GM19324 (cell line): ENCODE results near the gene ZNF276.
"Not testable (repeated sequence)": the region's sequence is repeated elsewhere in the genome, so short reads cannot be mapped to it uniquely, and the experiment has no call there.

Experiments used
- ATAC-seq: cut with Tn5 transposase; IDR thresholded peaks from one replicate; pipeline ENCODE4 v1.9.1; 2021; ENCODE audit warnings: mild to moderate bottlenecking, moderate library complexity; ENCODE audit not compliant: unreplicated experiment, low FRiP score

The ZNF276 gene

DNA sequence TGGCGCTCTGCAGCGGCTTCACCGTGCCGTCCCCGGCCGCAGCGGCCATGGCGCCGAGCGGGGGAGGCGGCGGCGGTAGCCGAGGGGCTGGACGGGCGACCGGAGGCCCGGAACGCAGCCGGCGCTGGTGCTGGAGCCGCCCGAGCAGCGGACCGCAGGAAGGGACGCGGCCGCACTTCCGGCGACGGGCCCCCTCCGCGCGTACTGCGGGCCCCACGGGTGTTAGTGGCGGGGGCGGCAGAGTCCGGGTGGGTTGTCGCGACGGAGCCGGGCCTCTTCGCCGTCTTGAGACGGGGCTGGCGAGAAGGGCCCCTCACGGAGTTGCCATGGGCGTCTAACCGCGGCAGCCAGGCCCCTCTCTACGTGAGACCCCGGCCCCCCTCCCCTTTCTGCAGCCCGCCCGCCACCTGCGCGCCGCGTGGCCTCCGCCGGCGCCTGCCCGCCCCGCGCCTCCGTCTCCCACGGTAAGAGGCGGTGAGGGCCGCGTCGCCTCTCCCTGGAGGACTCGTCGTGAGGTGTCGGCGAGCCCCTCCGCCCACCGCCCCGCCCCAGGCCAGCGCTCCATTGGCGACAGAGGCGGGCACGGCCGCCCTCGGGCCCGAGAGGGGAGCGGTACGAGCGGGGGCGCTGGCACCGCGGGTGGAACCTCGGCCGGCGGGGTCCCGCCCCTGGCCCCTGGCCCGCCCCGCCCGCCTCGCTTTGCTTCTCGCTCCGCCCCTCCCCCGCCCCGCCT lies at the start of gene ZNF276, which contains the start of gene VPS9D1:
TSS of gene ZNF276 (plus strand) at position 725 of the 733 bp plus-strand sequence. CDS start 104 bp downstream, outside the sequence.
TSS of gene VPS9D1 (minus strand) at position 86 of the 733 bp plus-strand sequence. CDS start at position 49, 37 bp downstream.
- ATAC-seq: peak; percentile 54

GRCh38 chr16:89671565-89671964 lies 49.8 kb upstream of the ZNF276 start:
- not testable (repeated sequence) for ATAC-seq

DNA sequence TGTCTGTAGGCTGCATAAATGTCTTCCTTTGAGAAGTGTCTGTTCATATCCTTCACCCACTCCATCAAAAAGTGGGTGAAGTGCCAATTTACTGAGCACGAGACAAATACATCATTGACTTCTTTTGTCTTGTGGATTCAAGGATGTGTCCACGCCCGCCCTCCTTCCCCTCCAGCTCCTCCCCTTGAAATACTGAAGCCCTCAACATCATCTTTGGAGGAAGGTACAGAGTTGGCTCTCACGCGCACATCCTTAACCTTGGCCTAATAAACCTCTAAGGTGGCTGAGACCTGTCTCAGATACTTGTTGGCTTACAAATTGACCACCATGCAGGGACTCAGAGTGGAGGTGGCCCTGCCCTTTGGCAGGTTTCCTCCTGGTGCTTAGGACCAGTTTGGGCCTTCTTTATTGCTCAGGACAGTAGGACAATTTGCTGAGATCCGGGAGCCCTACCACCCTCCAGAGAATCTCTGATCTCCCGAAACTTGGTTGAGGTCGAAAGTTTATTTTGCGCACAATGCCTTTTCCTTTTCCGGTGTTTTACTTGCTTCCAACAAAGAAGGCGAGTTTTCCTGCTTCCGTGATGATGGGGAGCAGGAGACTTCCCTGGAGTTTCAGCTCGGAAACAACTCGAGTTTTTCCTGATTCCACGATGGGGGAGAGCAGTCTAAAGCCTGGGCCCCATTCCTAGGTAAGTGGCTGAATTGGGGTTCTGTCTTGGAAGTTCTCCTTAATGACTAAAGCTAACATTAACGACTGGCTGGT lies 49.0 kb upstream of the ZNF276 start:
- no peak for ATAC-seq

- ATAC-seq: no peak
Measured at GRCh38 chr16:89678258-89678657, 43.1 kb upstream of the ZNF276 start.

GRCh38 chr16:89685916-89686315 lies 35.4 kb upstream of the ZNF276 start:
- no peak for ATAC-seq

DNA sequence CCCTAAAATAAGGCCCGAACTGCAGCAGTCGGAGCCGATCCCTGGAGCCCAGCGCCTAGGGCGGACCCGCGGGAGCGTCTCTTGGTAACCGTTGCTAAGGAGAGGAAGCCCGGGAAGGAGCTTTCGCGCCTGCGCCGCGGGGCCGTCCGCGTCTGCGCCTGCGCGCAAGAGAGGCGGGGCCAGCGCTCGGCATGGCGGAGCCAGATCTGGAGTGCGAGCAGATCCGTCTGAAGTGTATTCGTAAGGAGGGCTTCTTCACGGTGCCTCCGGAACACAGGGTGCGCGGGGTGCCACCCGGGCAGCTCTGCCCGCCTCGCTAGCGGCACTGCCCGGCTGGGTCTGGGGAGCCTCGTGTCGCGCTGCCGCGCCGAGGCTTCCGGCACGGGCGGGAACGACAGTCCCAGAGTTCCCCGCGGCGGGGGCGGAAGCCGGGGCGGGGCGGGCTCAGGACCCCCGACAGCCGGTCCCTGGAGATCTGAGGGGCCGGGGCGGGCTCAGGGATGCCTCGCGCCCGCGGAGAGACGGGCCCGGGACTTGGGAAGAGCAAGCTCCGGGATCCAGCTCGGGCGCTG lies 34.7 kb upstream of the ZNF276 start, which contains the start of gene CDK10:
TSS of gene CDK10 (plus strand) at position 170 of the 572 bp plus-strand sequence. CDS start at position 192, 22 bp downstream.
- peak; percentile 88 for ATAC-seq

DNA sequence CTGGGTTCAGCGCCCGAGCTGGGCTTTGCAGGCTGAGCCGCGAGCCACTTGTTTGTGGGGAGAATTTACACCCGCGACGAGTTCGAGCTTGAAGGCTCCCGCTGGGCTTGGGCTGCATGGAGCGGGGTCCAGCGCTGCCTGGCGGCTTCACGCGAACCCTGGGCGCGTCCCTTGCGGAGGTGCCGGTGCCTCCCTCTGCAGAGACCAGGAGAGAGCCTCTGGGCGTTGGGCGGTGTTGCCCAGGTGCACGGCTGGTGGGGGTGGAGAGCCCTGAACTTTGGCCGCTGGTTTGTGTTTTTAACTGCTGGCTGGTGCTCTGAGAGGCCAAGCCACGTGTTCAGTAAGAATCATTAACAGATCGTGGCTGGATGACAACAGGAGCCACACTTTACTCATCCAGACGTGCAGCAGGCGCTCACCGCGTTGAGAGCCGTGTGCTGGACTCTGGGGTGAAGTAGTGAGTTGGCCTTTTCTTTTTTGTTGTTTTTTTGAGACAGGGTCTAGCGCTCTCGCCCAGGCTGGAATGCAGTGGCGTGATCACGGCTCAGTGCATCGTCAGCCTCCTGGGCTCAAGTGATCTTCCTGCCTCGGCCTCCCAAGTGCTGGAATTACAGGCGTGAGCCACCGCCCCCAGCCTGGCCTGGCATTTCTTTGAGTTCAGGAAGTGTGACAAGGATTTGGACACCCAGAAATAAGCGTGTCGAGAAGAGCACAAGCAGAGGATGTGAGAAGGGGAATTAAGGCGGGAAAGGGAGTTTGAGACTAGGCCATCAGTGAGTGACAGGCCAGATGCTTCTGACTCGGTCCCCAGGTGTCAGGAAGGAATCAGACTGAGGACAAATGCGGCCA lies 34.0 kb upstream of the ZNF276 start:
- ATAC-seq: peak; percentile 53

DNA sequence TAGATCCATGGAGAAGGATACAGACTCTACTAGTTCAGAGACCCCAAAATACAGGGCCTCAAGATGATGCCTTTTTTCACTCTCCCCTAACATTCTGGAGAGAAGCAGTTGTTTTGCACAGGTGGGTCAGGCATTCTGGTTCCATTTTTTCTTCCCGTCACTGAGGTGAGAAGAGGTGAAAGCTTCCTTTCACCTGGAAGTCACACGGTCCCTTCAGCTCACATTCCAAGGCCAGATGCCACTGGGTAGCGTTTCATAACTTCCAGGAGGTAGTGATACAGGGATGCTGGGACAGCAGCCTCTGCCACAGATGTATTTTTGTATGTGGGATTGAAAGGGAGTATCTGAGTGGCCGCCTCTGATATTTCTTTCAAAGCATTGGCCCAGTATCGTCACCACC lies 32.9 kb upstream of the ZNF276 start:
- ATAC-seq: no peak

- ATAC-seq: no peak
Measured at GRCh38 chr16:89689142-89689541, 32.2 kb upstream of the ZNF276 start.

GRCh38 chr16:89689621-89690020 lies 31.7 kb upstream of the ZNF276 start:
- not testable (repeated sequence) for ATAC-seq

- no peak for ATAC-seq
Measured at GRCh38 chr16:89690392-89690901, 30.9 kb upstream of the ZNF276 start.

DNA sequence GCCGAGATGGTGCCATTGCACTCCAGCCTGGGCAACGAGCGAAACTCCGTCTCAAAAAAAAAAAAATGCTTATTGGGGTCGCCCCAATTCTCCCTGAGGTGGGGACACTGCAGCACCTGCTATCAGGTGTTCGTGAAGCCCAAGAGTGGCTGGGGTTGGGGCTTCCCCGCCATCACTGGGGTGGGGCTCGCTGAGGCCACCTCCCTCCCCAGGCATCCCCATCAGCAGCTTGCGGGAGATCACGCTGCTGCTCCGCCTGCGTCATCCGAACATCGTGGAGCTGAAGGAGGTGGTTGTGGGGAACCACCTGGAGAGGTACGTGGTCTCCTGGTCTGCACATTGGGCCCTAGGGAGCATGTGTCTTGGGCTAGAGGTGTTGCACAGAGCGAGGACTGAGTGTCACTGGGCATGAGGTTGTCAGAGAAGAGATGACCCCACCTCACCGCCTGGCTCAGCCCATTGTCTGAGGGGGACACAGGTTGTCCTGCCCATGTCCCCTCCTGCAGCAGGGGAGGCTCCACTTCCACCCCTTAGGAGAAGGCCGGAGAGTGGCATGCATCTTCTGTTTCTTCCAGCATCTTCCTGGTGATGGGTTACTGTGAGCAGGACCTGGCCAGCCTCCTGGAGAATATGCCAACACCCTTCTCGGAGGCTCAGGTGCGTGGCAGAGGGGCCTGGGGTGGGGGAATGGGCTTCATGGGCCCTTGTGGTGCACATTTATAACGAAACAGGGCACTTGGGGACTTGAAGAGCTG lies 29.9 kb upstream of the ZNF276 start:
- ATAC-seq: no peak

DNA sequence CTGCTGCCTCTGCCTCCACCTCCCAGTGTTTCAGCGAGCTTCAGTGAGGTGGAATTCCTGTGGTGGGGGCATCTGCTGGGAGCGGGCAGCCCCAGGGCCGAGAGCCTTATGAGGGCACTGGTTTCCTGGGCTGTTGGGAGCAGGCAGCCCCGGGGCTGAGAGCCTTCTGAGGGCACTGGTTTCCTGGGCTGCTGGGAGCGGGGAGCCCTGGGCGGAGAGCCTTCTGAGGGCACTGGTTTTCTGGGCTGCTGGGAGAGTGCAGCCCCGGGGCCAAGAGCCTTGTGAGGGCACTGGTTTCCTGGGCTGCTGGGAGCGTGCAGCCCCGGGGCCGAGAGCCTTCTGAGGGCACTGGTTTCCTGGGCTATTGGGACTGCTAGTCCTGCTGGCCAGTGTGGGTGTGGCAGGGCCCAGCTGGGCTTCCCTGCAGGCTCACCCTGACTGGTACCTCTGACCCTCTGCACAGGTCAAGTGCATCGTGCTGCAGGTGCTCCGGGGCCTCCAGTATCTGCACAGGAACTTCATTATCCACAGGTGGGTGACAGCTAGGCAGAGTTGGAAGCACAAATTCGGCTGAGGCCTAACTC lies 29.3 kb upstream of the ZNF276 start:
- ATAC-seq: no peak

- no peak for ATAC-seq
Measured at GRCh38 chr16:89693289-89693731, 28.0 kb upstream of the ZNF276 start.

DNA sequence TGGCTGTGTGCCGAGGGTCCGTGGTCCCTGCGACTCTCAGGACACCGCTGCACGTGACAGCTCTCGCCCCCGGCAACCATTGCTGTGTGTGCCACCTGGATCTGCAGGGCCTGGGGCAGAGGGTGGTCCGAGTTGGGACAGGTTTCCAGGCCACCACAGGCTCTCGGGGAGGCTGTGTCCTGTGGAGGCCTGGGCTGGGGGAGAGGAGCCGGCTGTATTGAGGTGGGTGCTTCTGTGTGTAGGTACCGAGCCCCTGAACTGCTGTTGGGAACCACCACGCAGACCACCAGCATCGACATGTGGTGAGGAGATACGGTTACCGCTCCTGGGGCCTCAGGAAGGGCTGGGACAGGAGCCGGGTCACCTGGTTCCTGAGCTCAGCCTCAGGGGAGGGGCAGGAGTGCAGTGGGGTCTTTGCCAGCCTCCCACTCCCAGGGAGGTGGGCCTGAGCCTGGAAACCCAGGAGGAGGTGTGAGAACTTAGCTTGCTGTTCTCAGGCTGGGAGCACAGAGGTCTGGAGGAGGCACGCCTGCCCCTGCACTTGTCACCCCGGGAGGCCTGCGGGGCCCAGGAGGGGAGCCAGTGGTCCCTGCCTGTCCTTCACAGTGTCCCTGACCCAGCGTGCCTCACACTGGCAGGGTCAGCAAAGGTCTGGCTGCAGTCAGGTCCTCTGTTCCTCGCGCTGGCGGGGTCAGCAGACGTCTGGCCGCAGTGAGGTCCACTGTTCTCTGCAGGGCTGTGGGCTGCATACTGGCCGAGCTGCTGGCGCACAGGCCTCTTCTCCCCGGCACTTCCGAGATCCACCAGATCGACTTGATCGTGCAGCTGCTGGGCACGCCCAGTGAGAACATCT lies 27.2 kb upstream of the ZNF276 start:
- ATAC-seq: no peak

DNA sequence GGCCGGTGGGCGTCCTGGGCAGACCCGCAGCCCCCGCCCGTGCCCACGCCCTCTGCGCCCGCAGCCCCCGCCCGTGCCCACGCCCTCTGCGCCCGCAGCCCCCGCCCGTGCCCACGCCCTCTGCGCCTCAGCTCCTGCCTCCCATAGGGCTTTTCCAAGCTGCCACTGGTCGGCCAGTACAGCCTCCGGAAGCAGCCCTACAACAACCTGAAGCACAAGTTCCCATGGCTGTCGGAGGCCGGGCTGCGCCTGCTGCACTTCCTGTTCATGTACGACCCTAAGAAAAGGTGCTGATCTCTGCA lies 26.6 kb upstream of the ZNF276 start:
- ATAC-seq: not testable (repeated sequence)

DNA sequence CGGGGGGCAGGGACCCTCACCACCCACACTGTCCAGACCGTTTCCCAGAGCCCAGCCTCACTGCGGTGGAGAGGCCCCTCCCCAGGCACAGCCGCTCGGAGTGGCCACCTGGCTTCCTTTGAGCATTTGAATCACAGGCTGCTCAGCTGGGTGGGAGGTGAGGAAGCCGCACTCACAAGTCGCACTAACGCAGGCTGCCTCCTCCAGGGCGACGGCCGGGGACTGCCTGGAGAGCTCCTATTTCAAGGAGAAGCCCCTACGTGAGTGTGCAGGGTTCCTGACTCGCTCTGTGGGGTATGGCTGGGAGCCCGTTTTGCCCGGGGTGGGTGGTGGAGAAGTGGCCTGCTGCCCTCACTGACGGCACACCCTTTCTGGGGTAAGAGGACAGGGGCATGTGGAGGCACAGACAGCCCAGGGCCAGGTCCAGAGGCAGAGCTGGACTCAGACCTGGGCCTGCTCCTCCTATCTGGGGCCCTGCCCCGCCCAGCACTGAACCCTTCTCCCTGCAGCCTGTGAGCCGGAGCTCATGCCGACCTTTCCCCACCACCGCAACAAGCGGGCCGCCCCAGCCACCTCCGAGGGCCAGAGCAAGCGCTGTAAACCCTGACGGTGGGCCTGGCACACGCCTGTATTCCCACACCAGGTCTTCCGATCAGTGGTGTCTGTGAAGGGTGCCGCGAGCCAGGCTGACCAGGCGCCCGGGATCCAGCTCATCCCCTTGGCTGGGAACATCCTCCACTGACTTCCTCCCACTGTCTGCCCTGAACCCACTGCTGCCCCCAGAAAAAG lies 26.1 kb upstream of the ZNF276 start:
- ATAC-seq: no peak
